Activated CD4-positive, alpha-beta T cell treated with anti-CD3 and anti-CD28 coated beads, Interleukin-2, Interleukin-6, amounts not matched to agents 100 ng/mL and 50 ng/mL, durations not matched to agents 16 hours and 8 hours (primary cell): Measurements from ENCODE around the gene ADI1.
"Not testable (repeated sequence)": the region's sequence is repeated elsewhere in the genome, so short reads cannot be mapped to it uniquely, and the experiment has no call there.

Experiments used
- DNase-seq: peaks from one replicate; pipeline ENCODE4 v3.0.0-alpha.2; 2020

Gene ADI1

DNA sequence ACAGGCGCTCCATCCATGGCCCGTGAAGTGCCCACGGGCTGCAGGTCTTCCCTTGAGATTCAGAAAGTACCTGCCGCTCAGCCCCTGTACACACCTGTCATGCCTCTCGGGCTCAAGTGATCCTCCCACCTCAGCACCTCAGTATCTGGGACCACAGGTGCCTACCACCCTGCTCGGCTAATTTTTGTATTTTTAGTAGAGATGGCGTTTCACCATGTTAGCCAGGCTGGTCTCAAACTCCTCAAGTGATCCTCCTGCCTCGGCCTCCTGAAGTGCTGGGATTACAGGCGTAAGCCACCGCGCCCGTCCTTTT is 26.9 kb downstream of the ADI1 start:
- not testable (repeated sequence) for DNase-seq

DNA sequence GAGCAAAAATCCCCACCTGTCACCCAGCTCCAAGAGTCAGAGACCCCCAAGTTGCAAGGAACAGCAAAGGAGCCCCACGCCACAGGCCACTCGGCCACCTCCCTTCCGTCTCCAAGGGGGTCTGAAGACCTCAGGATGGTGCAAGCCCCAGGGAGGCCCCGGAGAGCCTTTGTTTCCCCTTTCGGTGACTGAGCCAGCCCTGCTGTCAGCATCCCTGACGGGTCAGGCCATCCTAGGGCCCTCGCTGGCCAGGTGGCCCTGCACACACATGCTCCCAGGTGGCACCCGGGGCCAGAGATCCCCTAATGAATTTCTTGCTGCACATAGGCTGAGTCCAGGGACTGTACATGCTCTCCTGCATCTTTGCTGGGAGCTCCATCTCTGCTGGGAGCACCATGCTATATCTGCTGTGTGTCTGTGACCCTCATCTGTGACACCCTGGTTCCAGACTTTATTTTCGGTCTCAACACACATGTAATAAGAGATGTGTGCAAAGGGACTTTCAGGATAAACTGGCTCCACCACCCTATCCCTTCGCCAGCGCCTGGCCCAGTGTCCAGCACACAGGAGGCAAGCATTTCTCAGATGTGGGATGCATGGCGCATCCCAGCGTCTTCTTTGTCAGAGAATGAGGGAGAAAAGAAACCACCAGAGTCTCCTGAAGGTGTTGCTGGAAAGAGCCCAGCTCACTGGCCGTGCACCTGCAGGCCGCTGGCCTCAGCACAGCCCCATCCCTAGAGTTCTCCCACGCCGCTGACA is 27.4 kb downstream of the ADI1 start:
- no peak for DNase-seq

DNA sequence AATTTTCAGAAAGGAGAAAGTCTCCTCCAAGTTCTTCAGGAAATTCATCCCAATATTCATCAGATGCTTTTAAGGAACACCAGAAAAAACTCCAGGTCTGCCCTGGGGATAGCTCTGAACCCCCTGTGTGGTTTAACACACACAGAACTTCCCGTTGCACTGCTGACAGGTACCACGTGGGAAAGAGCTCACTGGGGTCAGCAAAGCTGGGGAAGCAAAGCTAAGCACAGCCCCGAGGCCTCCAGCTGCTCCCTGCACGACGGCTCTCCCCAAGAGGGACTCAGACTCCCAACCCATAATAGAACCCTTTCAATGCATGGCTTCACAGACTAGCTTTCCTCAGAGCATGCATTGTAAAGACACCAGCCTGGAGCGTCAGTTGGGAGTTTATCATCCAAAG is 28.0 kb downstream of the ADI1 start:
- no peak for DNase-seq

DNA sequence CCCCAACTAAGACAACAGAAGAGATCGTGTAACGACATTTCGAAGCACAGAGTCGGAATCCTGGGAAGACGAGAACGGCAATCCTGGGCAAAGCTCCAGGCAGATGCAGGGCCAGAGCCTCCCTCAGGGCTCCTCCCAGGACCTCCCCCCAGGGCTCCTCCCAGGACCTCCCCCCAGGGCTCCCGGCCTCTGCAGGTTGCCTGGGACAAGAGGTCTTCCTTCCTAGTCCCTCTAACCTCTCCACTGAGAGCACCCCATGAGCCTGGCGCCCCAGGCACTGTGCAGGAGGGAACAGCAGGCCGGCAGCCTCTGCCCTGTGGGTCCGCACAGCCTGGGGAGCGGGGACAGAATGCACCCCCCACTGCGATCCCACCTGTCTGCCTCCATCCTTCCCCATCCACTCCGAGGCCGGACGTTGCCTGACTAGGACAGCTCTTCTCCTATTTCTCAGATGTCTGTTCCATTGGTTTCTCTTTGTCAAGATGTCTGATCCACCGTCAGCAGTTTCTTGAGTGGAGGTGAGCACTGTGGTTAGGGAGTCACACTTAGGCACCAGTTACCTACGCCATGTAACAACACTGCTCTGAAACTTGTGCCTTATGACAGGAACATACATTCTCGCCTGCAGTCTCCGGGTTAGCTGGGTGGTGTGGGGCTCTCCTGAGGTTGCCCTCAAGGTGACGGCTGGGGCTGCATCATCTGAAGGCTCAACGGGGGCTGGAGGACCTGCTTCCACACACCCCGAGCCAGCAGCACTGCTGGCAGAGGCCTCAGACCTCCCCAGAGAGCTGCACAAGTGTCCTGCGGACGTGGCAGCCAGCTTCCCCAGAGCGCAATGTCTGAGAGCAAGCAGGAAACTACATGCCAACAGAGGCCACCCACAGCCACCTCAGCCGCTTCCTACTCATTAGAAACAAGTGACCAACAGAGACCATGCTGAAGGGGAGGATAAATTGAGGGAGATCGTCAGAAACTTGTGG is 28.9 kb downstream of the ADI1 start:
- DNase-seq = no peak

DNA sequence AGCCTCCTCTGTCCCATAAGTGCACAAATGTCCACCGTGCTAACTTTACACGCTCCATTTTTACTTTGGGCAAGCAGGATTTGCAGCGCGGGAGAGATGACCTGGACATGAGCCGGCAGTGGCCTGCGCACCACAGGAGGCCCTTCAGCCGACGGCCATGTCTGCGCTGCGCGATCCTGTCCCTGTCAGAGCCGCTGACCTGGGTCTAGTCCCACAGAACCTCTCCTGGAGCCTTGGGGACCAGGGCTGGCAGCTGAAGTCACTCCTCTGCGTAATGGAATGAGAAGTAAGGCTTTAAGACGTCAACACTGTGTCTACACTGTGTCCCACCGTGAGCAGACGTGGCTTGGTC is 29.6 kb downstream of the ADI1 start:
- DNase-seq = no peak

DNA sequence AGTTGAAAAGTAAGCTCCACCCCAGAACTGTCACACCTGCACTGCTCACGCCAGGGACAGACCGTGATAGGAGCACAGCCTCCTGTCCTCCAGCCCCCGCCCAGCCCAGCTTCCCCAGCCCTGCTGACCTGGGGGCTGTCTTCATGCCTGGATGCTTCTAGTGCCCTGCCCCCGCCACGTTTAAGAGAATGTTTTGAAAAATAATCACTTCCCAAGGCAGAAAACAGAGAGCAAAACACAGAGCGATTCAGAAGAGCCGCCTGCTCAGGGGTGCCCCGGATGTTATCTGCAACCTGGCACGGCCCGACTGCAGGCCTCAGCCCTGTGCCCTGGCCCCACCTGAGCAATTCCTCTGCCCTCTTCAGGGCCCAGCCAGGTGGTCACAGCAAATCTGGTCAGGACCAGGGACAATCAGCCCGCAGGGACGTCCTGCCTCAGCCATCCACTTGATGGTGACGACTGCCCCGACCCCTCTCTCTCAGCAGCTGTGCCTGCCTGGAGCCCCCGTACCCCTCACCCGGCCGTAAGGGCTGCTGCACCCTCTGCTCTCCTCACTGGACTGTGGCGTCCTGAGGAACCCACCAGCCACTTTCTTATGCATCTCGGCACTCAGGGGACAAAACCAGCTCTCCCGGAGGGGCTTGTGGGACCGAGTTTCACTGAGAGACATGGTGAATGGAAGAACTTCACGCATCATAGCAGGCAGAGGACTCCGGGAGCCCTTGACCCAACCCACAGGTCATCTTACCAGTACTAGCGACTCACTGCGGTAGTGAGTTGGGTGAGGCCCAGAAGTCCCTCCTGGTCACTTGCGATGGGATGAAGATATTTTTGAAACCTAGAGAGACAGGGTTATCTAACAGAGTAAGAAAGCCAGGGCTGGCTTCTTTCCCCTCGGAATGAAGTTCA is 30.2 kb downstream of the ADI1 start:
- DNase-seq = no peak

DNA sequence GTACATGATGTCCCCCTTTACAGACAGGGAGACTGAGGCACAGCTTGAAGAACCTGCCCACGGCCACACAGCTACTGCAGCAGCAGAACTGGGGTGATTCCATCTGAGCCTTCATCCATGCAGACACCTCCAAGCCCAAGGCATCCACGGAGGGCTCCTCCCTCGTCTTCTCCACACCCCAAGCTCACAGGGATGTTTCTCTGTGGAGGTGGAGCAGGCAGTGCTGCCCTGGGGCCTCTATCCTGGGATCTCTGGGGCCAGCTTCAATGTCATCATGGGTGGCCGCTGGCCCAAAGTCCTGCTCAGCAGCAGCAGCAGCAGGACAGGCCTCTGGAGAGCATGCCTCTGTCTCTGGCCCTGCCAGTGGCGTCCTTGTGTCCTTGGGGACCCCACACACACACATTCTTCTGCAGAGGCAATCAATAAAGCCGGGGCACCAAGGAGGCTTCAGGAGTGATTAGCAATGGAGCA is 31.2 kb downstream of the ADI1 start:
- no peak for DNase-seq

DNA sequence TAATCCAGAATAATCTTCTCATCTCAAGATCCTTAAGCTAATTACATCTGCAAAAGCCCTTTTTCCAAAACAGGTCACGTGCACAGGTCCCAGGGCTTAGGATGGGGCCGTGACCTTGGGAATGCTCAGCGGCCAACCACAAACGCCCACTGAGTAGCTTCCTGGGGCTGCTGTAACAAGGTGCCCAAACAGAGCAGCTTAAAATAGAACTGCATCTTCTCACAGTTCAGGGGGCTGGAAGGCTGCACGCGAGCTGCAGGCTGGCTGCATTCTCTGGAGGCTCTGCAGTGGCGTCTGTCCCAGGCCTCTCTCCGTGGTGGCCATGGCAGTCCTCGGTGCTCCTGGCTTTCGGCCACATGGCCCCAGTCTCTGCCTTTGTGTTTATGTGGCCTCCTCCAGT is 31.9 kb downstream of the ADI1 start:
- no peak for DNase-seq

DNA sequence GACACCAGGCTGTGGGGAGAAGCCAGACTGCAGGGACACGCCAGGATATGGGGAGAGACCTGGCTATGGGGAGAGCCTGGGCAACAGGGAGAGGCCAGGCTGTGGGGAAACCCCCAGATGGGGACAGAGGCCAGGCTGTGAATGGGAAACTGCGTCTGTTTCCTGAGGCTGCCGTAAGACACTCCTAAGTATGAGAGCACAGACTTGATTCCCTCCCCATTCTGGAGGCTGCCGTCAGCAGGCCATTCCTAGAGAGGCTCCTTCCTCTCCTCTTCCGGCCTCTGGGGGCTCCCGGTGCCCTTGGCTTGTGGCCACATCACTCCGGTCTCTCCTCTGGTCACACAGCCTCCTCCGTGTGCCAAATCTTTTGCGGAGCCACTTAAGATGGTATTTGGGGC is 32.3 kb downstream of the ADI1 start:
- DNase-seq = no peak

DNA sequence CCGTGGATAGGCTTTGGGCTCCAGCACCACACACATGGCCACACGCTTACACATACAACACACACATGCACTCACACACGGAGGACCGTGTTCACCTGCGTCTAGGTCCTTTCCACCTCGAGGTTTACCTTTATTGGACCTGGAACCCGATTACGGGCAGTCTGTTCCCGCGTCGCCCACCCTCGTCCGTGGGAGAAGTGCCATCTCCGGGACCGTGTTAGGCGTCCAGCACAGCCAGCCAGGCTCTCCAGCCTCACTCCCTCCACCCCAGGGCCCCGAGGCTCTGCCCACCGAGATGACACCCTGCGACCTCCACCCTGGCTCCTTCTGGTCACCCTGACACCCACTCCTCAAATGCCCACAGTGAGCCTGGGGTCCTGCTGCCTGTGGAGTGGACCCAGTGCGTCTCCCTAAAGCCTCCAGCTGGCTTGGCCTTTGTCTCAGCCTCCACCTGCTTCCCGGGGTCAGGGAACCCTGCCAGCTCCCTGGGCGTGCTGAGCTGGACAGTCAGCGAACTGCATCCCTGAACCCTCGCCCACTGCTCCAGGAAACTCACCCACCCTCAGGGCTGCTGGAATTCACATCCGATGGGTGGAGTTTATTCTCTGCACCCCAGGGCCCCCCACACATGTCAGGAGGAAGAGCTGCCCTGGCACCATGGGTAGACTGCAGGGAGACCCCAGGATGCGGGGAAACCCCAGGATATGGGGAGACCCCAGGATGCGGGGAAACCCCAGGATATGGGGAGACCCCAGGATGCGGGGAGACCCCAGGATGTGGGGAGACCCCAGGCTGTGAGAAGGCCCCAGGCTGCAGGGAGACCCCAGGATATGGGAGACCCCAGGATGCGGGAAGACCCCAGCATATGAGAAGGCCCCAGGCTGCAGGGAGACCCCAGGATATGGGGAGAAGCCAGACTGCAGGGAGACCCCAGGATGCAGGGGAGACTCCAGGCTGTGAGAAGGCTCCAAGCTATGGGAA is 33.0 kb downstream of the ADI1 start:
- DNase-seq = no peak

DNA sequence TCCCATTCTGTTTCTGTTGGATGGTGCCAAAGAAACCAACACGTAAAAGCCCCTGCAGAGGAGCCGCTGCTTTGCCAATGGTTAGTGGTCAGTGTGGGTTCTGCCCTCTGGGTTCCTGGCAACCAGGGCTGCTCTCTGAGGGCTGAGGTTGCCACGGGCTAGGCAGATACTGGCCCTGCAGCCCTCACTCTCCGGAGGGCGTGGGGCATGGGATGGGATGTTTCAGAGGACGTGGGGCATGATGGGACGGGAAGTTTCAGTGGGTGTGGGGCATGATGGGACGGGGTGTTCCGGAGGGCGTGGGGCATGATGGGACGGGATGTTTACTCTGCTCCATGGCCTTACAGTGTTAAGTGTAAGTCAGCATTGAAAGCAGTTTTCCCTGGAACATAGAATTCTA is 34.2 kb downstream of the ADI1 start:
- DNase-seq = no peak

DNA sequence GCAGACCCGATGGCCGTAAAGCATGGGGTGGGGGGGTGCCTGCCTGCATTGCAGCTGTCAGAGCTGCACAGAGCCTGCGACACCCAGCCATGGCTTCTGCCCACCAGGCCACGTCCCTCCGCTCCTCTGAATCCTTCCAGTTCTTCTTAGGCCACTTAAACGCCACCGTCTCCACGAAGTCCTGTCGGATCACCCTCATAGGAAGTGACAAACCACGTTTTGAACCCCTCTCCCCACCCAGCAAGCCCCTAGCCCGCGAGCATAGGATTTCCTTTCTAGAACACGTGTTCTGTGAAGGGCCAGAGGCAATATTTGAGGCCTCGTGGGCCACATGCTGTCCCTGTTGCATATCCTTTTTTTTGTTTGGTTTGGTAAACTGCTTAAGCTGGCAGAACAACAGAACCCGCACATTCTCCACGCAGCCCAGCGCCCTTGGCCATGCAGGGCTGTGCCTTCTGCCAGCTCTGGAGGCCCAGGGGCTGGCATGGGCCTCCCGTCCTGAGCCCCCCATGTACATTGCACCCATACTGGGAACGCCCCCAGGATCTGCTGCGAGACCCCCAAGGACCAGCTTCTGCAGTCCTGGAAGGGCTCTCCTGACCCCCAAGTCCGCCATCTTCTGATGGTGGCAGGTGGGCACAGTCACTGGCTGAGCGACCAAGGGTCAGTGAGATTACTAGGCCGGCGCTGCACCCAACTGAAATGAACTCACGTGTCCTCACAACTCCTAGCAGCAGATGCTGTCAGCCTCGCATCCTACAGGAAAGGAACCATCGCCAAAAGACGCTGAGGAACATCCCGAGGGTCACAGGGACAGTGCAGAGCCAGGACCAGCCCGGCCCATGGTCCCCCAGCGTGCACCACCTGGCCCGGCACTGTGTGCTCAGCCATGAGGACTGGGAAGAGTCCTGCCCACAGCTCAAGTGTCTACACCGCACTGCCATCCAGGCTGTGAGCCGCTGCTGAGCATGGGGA is 35.1 kb downstream of the ADI1 start:
- DNase-seq = no peak

DNA sequence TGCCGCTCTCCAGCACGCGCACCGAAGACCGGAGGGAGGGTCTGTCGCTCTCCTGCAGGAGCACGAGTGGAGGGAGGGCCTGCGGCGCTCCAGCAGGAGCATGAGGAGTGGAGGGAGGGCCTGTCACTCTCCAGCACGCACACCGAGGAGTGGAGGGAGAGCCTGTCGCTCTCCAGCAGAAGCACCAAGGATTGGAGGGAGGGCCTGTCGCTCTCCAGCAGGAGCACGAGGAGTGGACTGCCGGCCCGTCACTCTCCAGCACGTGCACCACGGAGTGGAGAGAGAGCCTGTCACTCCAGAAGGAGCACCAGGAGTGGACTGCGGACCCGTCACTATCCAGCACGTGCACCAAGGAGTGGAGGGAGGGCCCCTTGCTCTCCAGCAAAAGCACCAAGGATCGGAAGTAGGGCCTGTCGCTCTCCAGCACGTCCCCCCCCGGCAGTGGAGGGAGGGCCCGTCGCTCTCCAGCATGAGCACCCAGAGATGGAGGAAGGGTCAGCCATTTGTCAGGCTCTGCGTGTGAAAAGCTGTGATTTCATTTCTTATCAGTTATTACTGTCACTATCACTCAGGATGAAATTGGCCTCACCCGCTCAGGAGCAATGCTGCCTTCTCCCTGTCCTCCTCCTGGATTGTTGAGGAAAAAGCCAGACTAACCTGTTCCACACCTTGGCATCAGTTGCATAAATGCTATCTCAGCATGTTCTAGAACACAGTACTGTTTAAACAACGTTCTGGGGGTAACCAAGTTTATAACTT is 35.9 kb downstream of the ADI1 start:
- DNase-seq = no peak

DNA sequence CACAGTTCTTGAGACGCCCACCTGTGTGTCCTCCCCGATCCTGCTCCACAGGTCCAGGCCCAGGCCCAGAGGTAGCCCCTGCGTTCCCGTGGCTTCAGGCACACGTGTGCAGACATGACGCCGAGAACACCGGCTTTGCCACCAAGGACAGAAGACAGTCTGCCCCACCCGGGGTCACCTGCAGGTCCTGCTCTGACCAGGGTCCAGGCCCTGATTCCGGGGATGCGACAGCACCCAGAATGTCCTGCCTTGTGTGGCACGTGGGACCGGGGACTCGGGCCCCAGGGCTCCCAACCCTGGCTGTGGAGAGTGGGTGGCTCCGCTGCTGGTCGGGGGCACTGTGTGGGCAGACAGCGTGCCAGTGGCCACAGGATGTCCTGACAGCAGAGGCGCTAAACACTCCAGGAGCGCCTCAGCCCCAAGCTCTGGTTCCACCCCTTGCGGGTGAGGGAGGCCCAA is 36.9 kb downstream of the ADI1 start:
- DNase-seq = no peak

DNA sequence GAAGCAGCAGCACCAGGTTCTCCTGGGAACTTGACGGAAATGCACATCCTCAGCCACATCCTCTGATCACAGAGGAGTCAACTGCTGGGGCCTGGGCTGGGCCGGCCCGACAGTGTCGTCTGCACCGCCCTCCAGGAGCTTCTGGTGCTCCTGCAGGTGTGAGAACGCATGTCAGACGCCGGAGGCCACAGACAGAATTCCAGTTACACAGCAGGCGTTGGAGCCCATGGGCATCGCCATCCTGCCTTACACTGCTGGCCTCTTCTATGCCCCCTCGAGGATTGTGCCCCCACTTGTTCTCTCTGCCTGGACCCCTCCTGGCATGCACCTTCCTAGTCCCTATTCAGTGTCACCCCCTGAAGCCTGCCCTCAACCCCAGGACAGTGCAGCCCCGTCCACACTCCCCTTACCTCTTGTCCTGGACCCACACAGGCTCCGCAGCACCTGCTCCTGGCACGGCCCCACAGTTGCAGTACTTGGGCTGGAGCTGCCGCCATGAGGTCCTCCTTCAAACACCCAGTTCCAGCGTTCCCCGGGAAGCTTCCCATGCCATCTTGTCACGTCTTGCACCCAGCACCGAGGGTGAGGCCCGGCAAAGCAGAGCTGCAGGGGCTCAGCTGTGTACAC is 37.5 kb downstream of the ADI1 start:
- DNase-seq = no peak

DNA sequence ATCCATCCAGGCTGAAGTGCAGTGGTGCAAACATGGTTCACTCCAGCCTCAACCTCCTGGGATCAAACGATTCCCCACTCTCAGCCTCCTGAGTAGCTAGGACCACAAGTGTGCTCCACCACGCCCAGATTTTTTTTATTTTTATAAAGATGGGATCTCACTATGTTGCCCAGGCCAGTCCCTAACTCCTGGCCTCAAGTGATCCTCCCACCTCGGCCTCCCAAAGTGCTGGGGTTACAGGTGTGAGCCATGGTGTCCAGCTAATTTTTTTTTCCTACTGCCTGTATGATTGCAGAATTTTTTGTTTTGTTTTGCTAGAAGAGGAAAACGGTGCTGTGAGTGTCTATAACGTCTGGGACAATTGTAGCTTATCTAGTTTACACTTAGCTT is 38.3 kb downstream of the ADI1 start:
- DNase-seq = no peak

DNA sequence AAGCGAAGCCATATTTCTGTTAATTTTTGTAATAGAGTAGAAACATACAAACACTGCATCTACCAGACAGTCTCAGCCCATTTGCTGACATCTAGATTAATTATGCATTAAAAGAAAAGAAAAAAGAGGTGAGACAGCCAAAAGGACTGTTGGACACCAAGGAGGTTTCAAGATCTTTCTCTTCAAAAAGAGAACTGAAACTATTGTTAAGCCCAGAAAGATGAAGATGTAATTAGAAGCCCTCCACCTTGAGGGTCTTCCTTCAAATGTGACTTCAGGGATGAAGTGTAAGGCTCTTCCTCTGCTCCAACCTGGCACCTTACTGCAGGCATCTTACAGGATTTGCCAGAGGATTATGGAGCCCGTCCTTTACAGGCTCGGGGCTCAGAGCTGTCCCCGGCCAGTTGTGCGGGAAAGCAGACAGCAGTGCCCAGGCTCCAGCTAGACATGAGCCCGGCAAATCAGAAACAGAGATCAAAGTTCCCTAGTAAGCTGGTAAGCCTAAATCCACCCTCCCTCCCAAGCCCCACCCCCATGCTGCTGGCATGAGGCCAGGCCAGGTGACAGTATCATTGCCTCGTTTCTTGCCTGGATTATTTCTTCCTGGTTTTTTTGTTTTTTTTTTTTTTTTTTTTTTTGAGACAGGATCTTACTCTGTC is 38.9 kb downstream of the ADI1 start:
- no peak for DNase-seq

DNA sequence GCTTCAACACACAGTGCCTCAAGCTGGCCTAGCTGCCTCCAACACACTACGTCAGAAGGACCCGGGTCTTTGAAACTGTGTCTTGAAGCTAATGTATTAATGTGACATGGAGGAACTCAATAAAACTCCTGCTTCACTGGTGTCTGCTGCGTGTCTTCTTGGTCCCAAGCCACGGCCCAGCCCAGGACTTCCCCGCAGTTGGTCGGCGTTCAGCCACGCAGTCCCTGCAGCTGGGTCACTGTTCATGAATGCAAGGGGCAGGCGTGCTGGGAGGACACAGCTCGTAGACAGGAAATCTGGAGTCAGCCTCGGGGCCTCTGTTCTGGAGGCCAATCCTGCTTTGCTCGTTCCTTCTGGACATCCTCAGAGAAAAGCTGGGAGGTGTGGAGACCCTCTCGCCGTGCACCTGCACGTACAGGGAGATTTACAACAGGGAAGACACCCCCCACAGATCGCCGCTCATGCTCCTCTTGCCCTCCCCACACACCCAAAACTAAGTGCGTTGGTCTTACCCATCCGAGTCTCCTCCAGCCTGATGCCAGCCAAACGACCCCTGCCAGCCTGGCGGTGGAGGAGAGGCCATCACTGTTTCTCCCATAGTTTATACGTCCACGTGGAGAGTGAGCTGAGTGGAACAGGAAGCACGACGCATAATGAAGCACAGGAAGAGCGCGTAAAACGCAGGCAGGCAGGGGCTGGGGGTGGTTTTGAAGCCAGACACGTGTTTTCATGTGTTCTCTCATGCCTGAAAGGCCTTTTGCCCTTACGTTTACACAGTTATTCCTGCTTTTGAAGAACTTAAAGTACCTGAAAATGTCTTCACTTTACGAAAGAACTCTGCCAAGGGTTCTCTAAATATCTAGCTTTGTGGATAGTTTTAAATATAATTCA is 39.7 kb downstream of the ADI1 start:
- DNase-seq = no peak
